Measurements from ENCODE around the gene ALX4. TPM values are rescaled to one million over a fixed set of nuclear protein-coding genes. Genes with fewer than 3 reads are reported as not detected.
A peak's percentile ranks its signal among the peaks of the same experiment; 100 is the strongest.

The ALX4 gene
- total and polyA plus RNA-seq, 9 of the 15 experiments (the other 6 are each of a cell fraction or from before 2014, with no cell fraction given), result 0.07 to 1.2 (median 0.33) TPM

DNA sequence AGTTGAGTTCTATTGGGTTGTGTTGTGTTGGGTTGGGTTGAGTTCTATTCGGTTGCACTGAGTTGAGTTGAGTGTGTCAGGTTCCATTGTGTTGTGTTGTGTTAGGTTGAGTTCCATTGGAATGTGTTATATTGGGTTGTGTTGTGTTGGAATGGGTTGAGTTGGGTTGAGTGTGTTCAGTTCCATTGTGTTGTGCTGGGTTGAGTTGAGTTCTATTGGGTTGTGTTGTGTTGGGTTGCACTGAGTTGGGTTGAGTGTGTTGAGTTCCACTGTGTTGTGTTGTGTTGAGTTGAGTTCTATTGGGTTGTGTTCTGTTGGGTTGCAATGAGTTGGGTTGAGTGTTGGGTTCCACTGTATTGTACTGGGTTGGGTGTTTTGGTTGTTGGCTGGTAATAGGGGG, 35.5 kb downstream of the ALX4 start (continued):
- TF ChIP-seq, protein P1, sequence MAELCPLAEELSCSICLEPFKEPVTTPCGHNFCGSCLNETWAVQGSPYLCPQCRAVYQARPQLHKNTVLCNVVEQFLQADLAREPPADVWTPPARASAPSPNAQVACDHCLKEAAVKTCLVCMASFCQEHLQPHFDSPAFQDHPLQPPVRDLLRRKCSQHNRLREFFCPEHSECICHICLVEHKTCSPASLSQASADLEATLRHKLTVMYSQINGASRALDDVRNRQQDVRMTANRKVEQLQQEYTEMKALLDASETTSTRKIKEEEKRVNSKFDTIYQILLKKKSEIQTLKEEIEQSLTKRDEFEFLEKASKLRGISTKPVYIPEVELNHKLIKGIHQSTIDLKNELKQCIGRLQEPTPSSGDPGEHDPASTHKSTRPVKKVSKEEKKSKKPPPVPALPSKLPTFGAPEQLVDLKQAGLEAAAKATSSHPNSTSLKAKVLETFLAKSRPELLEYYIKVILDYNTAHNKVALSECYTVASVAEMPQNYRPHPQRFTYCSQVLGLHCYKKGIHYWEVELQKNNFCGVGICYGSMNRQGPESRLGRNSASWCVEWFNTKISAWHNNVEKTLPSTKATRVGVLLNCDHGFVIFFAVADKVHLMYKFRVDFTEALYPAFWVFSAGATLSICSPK (IDR thresholded peaks at IDR 0.05; ENCODE audit: borderline replicate concordance), result peak; percentile 14; the same call in 1 of the 2 replicates

DNA sequence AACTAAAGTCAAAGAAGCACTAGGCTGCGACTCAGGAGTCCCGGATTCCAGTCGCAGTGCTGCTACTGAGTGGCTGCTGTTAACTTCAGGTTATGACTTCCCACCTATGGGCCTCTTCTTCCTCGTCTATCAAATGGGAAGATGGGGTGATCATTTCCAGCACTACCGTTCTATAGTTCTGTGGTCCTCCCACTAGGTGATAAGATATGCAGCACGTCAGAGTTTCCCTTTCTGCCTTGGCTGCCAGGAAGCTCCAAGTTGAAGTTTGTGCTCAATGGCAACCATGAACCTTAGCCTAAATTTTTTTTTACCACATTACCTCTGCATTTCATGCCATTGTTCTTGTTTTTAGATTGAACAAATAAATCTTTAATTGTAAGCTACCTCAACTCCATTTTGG, 38.7 kb downstream of the ALX4 start:
- no peaks in the 10 kb centered on the region for H3K27me3 ChIP-seq (ENCODE audit: control insufficient read depth in 2 of 2, insufficient read depth in 2 of 2, low read length in 2 of 2)
- H3K4me2 ChIP-seq (ENCODE audit: insufficient read depth, low read length), result no peak overlapping the region
- DNase-seq (ENCODE audit: extremely low read depth in 1 of 4, low spot score in 3 of 4), result peak; percentile 30 to 41 (median 36)
- ATAC-seq, result no peak
- no peak overlapping the region for H2AFZ ChIP-seq (ENCODE audit: low read depth, low read length)
- H3K9ac ChIP-seq (ENCODE audit: insufficient read depth in 1 of 2, low read depth in 2 of 2, low read length in 2 of 2), result no peak overlapping the region
- no peak overlapping the region for H3K4me3 ChIP-seq
- H3K36me3 ChIP-seq (ENCODE audit: control insufficient read depth, insufficient read depth, low read length), result no peaks in the 10 kb centered on the region
- H3K4me1 ChIP-seq (replicated peaks in 1 of 2; ENCODE audit: control insufficient read depth in 2 of 2, insufficient read depth in 2 of 2, low read length in 2 of 2), result peaks cover 50 to 55% of the 10 kb centered on the region in 2 experiments
- ChIA-PET POLR2A (interaction anchor here (1.1 to 2.1 kb wide), 3 partner anchors 8 to 62 kb away, joined by 3 to 8 read pairs (median 6); no protein-coding TSS in a partner anchor), CTCF (ENCODE audit: low intra/inter-chr PET ratio) (no interaction called here)
- H3K79me2 ChIP-seq (ENCODE audit: control insufficient read depth, insufficient read depth, low read length), result no peaks in the 10 kb centered on the region
- peaks cover 10% of the 10 kb centered on the region; the same call in 1 of the 2 replicates for H4K20me1 ChIP-seq (replicated peaks; ENCODE audit: control insufficient read depth, insufficient read depth, low read length)
- intact Hi-C loops (cut with micrococcal nuclease) (loop anchor here (5.0 kb wide), 2 partner anchors 94 to 134 kb away; no protein-coding TSS in a partner anchor), in situ Hi-C loops (cut with MboI) (no loop called here)
- no peaks in the 10 kb centered on the region for H3K9me1 ChIP-seq (ENCODE audit: control insufficient read depth, insufficient read depth, low read length)
- no peaks in the 10 kb centered on the region for H3K9me3 ChIP-seq (replicated peaks; ENCODE audit: control insufficient read depth, insufficient read depth, low read depth, low read length)
- no peak overlapping the region for H3K27ac ChIP-seq (ENCODE audit: extremely low read depth, low read depth, low read length)
- BruUV-seq (replicated peaks), result no TSS peak
- FAIRE-seq, result peak; percentile 35
- 29% methylated on average over 6 of the region's 6 CpGs for WGBS (ENCODE audit: insufficient coverage, low coverage, missing lambda C conversion rate)
- no peak for TF ChIP-seq ZNF586 (CRISPR knock-in tag; conservative IDR thresholded peaks at IDR 0.05)
- TF ChIP-seq, protein P2, sequence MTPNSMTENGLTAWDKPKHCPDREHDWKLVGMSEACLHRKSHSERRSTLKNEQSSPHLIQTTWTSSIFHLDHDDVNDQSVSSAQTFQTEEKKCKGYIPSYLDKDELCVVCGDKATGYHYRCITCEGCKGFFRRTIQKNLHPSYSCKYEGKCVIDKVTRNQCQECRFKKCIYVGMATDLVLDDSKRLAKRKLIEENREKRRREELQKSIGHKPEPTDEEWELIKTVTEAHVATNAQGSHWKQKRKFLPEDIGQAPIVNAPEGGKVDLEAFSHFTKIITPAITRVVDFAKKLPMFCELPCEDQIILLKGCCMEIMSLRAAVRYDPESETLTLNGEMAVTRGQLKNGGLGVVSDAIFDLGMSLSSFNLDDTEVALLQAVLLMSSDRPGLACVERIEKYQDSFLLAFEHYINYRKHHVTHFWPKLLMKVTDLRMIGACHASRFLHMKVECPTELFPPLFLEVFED (CRISPR knock-in tag; conservative IDR thresholded peaks at IDR 0.05), result no peak
- TF ChIP-seq ZNF436 (CRISPR knock-in tag; IDR thresholded peaks at IDR 0.05), result no peak
- no peak for TF ChIP-seq SMARCC2 (IDR thresholded peaks at IDR 0.05; ENCODE audit: low read depth)
- no peak for TF ChIP-seq NFE2 (IDR thresholded peaks at IDR 0.05; ENCODE audit: low read depth)
- TF ChIP-seq, protein P3, sequence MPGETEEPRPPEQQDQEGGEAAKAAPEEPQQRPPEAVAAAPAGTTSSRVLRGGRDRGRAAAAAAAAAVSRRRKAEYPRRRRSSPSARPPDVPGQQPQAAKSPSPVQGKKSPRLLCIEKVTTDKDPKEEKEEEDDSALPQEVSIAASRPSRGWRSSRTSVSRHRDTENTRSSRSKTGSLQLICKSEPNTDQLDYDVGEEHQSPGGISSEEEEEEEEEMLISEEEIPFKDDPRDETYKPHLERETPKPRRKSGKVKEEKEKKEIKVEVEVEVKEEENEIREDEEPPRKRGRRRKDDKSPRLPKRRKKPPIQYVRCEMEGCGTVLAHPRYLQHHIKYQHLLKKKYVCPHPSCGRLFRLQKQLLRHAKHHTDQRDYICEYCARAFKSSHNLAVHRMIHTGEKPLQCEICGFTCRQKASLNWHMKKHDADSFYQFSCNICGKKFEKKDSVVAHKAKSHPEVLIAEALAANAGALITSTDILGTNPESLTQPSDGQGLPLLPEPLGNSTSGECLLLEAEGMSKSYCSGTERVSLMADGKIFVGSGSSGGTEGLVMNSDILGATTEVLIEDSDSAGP (CRISPR knock-in tag; IDR thresholded peaks at IDR 0.05), result no peak
- TF ChIP-seq, protein P4, sequence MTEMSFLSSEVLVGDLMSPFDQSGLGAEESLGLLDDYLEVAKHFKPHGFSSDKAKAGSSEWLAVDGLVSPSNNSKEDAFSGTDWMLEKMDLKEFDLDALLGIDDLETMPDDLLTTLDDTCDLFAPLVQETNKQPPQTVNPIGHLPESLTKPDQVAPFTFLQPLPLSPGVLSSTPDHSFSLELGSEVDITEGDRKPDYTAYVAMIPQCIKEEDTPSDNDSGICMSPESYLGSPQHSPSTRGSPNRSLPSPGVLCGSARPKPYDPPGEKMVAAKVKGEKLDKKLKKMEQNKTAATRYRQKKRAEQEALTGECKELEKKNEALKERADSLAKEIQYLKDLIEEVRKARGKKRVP (CRISPR knock-in tag; IDR thresholded peaks at IDR 0.05), result no peak
- TF ChIP-seq, protein P1 (IDR thresholded peaks at IDR 0.05; ENCODE audit: borderline replicate concordance), result no peak
- TF ChIP-seq NCOA4 (IDR thresholded peaks at IDR 0.05; ENCODE audit: partially characterized antibody), result no peak
- TF ChIP-seq, protein P5, sequence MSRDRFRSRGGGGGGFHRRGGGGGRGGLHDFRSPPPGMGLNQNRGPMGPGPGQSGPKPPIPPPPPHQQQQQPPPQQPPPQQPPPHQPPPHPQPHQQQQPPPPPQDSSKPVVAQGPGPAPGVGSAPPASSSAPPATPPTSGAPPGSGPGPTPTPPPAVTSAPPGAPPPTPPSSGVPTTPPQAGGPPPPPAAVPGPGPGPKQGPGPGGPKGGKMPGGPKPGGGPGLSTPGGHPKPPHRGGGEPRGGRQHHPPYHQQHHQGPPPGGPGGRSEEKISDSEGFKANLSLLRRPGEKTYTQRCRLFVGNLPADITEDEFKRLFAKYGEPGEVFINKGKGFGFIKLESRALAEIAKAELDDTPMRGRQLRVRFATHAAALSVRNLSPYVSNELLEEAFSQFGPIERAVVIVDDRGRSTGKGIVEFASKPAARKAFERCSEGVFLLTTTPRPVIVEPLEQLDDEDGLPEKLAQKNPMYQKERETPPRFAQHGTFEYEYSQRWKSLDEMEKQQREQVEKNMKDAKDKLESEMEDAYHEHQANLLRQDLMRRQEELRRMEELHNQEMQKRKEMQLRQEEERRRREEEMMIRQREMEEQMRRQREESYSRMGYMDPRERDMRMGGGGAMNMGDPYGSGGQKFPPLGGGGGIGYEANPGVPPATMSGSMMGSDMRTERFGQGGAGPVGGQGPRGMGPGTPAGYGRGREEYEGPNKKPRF (IDR thresholded peaks at IDR 0.05; ENCODE audit: low read depth, low read length), result no peak
